ENCODE results near the gene E2F1.

The E2F1 gene

DNA sequence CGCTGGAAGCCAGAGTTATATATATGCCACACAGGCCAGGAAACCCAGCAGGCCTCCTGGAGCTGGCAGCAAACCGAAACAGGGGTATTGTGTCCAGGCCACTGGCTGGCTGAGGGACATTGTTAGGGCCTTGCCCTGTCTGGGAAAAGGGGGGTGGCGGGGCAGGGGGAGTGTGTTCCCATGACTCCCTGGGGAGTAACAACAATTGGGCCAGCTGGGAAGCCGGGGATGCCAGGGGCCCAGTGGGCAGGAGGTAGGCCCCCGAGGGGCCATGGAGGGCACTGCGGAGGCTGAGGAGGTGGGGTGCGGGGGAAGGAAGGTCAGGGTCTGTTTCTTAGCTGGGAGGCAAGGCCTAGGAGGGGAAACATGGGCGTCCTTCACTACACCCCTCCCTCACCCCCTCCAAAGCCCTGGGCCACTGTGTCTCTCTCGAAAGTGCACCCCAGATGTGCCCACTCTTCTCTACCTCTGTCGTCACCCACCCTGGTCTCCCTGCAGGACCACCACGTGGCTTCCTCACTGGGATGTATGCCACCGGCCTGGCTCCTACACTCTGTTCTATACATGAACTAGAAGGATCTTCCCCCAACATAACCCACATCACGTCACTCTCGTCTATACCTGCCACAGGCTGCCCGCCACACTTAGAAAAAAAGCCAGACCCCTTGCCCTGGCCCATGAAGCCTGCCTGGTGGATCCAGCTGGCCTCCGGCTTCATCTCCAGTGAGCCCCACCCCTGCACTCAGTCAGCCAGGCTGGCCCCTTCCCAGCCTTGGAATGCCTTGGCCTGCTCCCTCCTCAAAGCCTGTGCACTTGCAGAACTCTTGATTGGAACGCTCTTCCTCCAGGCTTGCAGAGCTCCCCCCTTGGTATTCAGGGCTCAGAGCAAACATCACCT lies 7.8 kb upstream of the E2F1 start:
- DNase-seq (ENCODE audit: low read depth): no peak
- TF ChIP-seq, protein P1, sequence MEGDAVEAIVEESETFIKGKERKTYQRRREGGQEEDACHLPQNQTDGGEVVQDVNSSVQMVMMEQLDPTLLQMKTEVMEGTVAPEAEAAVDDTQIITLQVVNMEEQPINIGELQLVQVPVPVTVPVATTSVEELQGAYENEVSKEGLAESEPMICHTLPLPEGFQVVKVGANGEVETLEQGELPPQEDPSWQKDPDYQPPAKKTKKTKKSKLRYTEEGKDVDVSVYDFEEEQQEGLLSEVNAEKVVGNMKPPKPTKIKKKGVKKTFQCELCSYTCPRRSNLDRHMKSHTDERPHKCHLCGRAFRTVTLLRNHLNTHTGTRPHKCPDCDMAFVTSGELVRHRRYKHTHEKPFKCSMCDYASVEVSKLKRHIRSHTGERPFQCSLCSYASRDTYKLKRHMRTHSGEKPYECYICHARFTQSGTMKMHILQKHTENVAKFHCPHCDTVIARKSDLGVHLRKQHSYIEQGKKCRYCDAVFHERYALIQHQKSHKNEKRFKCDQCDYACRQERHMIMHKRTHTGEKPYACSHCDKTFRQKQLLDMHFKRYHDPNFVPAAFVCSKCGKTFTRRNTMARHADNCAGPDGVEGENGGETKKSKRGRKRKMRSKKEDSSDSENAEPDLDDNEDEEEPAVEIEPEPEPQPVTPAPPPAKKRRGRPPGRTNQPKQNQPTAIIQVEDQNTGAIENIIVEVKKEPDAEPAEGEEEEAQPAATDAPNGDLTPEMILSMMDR (IDR thresholded peaks at IDR 0.05; ENCODE audit: low read depth, low read length, missing control alignments): no peak
- in situ Hi-C loops (cut with HindIII; ENCODE audit: low sequenced_read_pairs): no loop called here
- no peak overlapping the region for H3K4me3 ChIP-seq (ENCODE audit: low read depth, low read length)

DNA sequence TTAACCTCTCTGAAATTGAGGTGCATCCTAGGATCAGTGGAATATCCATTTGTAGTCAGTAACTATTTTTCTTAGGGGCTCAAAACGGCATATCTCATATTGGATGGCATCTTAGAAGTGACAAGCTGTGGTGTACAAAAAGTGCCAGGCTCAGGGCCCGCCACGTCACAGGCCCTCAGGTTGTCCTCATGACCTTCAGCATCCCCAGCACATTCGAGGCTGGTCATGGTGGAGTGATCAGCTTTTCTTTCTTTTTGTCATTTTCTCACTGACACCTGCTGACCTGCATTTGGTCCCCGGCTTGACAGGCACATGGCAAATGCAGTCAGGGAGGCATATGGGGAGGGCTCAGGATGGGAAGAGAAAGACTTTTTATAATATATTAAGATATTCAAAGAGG lies 7.1 kb upstream of the E2F1 start:
- TF ChIP-seq, protein P1 (IDR thresholded peaks at IDR 0.05; ENCODE audit: low read depth, low read length, missing control alignments): no peak
- DNase-seq (ENCODE audit: low read depth): no peak
- in situ Hi-C loops (cut with HindIII; ENCODE audit: low sequenced_read_pairs): no loop called here
- no peak overlapping the region for H3K4me3 ChIP-seq (ENCODE audit: low read depth, low read length)

DNA sequence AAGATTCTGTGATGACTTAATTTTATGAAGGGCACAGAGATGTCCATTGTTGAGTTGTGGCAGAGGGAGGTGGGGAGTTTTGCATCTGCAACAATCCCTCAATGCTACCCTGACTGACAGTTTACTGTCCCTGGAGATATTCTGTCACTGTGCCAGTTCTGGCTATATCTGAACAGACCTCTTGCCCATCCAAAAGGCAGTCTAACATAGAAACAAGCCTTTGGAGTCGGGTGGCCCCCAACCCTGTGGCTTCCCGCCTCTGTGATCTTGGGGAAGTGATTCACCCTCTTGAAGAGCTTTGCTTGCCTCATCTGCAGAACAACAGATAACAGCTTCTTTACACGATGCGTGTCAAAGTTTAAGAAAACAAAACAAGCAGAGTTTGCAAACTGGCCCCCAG lies 3.8 kb upstream of the E2F1 start:
- in situ Hi-C loops (cut with HindIII; ENCODE audit: low sequenced_read_pairs): loop anchor here (5.0 kb wide), 1 partner anchor 97 kb away; no protein-coding TSS in a partner anchor
- H3K4me3 ChIP-seq (ENCODE audit: low read depth, low read length): no peak overlapping the region
- DNase-seq (ENCODE audit: low read depth): no peak
- TF ChIP-seq, protein P1 (IDR thresholded peaks at IDR 0.05; ENCODE audit: low read depth, low read length, missing control alignments): no peak

DNA sequence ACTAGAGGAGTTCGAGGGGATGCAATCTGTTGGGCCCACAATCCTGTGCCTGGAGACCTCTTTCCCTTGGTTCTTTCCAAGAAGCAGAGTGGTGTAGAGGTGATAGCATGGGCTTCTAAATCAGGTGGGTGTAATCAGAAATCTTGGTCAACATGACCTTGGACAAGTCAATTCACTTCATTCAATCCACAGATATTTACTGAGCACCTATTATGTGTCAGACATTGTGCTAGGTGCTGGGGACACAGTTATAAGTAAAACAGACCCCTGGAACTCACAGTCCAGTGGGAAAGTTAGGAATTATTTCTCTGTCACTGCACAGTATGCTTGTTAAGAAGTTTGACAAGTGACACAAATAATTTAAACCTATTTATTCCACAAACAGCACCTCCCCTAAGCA lies 3.3 kb upstream of the E2F1 start:
- no peak for DNase-seq (ENCODE audit: low read depth)
- in situ Hi-C loops (cut with HindIII; ENCODE audit: low sequenced_read_pairs): loop anchor here (5.0 kb wide), 1 partner anchor 98 kb away; no protein-coding TSS in a partner anchor
- no peak overlapping the region for H3K4me3 ChIP-seq (ENCODE audit: low read depth, low read length)
- TF ChIP-seq, protein P1 (IDR thresholded peaks at IDR 0.05; ENCODE audit: low read depth, low read length, missing control alignments): no peak

DNA sequence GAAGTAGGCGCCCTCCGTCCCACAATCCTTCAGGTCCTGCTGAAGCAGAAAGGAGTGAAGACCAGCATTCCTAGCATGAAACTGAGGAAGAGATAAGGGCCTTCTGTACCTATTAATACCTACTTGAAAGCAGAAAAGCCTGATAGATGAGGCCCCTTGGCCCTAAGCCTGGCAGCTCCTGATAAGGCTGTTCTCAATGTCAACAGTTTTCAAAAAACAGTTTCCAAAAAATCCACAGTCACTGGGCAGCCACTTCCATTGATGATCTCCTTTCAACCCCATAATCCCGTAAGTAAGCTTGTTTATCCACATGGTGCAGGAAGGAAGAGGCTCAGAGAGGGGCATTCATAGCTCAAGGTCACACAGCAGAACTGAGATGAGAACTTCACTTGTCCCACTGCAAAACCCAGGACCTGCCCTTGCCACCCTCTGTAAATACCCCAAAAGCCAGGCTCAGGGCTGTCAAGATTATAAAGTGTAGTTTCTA lies 2.8 kb upstream of the E2F1 start:
- H3K4me3 ChIP-seq (ENCODE audit: low read depth, low read length): no peak overlapping the region
- in situ Hi-C loops (cut with HindIII; ENCODE audit: low sequenced_read_pairs): loop anchor here (5.0 kb wide), 1 partner anchor 98 kb away; no protein-coding TSS in a partner anchor
- TF ChIP-seq, protein P1 (IDR thresholded peaks at IDR 0.05; ENCODE audit: low read depth, low read length, missing control alignments): no peak
- no peak for DNase-seq (ENCODE audit: low read depth)

DNA sequence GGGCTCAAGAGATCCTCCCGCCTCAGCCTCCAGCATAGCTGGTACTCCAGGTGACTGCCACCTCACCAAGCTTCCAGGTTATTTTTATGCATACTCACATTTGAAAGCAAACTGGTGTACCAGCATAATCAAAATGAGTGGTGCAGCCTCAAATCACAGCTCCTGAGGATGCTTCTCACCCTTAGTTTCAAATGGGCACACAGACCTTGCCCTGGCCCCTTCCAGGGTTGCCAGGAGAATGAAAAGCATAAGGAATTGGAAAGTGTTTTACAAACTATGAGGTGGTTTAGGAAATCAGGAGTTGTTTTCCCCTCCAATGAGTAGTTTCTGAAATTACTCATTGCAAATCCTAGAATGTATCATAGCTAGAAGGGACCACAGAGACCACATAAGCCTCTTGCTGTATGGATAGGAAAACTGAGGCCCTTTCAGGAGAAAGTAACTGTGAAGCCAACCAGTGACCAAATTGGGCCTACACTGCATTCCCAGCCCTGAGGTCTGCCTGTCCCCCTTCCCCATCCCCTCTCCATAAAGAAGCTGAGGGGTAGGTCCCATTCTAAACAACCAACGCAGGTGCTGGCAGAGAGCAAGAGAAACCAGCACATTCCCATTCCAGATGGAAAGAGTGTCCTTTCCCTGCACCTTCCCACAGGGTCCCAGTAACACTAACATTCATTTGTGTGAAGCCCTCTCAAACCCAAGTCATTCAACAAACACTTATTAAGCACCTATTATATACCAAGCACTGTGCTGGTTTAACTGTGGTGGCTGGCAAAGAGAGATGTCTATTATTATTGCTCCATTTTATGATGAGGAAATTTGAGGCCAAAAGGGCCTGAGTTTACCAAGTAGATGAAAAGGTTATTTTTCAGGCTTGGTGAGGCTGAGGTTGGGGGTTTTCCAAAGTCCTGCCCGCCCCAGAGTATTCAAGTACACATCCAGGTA lies 2.1 kb upstream of the E2F1 start:
- TF ChIP-seq, protein P1 (IDR thresholded peaks at IDR 0.05; ENCODE audit: low read depth, low read length, missing control alignments): no peak
- in situ Hi-C loops (cut with HindIII; ENCODE audit: low sequenced_read_pairs): loop anchor here (5.0 kb wide), 1 partner anchor 99 kb away; no protein-coding TSS in a partner anchor
- H3K4me3 ChIP-seq (ENCODE audit: low read depth, low read length): no peak overlapping the region
- DNase-seq (ENCODE audit: low read depth): no peak
